Adrenal gland (tissue), 12 donors: ENCODE results near the gene CNKSR3. TPM values are rescaled to one million over a fixed set of nuclear protein-coding genes. Genes with fewer than 3 reads are reported as not detected.

Experiments used
- DNase-seq, 7 donors: peaks; one replicate each; pipeline ENCODE4 v3.0.0-alpha.2; 2019 to 2020
- H3K27ac ChIP-seq, 5 donors: fragments of 200-600 bp; sonication (generic) in 4 of 5; 1 replicate in 3 of 5; 2 replicates in 2 of 5; pipeline versions ENCODE4 v1.5.1 to v1.8.0; 2016 to 2020; ENCODE audit warnings: mild to moderate bottlenecking in 1 of 5
- H3K27me3 ChIP-seq: fragments of 200-600 bp; 2 replicates; pipeline ENCODE4 v1.8.0; 2021
- H3K36me3 ChIP-seq, 2 donors: fragments of 200-600 bp; replicated peaks in 1 of 2; 1 replicate in 1 of 2; 2 replicates in 1 of 2; pipeline versions ENCODE4 v1.5.1 to v1.8.0; 2018 to 2022
- H3K4me1 ChIP-seq, 2 donors: fragments of 200-600 bp; replicated peaks in 1 of 2; 1 replicate in 1 of 2; 2 replicates in 1 of 2; pipeline versions ENCODE4 v1.5.1 to v1.8.0; 2018 to 2021
- H3K4me3 ChIP-seq, 4 donors: fragments of 200-600 bp; sonication (generic) in 3 of 4; one replicate each; pipeline ENCODE4 v1.5.1; 2016 to 2018
- H3K9me3 ChIP-seq, 3 donors: fragments of 200-600 bp; sonication (generic) in 1 of 3; replicated peaks in 1 of 3; 1 replicate in 2 of 3; 2 replicates in 1 of 3; pipeline versions ENCODE4 v1.5.1 to v1.8.0; 2016 to 2021
- POLR2A ChIP-seq, 2 donors: fragments of 450-650 bp; IDR thresholded peaks; one replicate each; pipeline ENCODE4 v1.6.1; 2017; ENCODE audit warnings: antibody characterized with exemption in 2 of 2, mild to moderate bottlenecking in 2 of 2, moderate library complexity in 1 of 2
- WGBS, 4 donors: extraction: QIAGEN DNeasy Blood & Tissue Kit in 2 of 4; methylation state at CpG; one replicate each; pipeline versions ENCODE4 v1.1.5 to v1.1.7; 2013 to 2017; 5-methylcytosine and 5-hydroxymethylcytosine counted together
- intact Hi-C, 2 donors: fragments of 100-400 bp; cut with DNase I; formaldehyde crosslinking; loops; one replicate each; pipeline versions ENCODE4 v1.14.1 to v1.15.0; 2022 to 2023
- polyA plus RNA-seq, 3 donors: library from polyadenylated mRNA; stranded (reverse); fragments of 200-250 nt in 2 of 3; fragments of 350-450 nt in 1 of 3; fragmentation: Illumina TruSeq in 1 of 3; extraction: RNeasy Lipid Tissue Mini Kit (QIAGEN cat#74804) in 1 of 3; gene quantifications; one replicate each; pipeline ENCODE4 v1.2.3, GENCODE V29; 2013 to 2014
- small RNA-seq, 2 donors: library from RNA; depleted of rRNA; stranded (forward); fragments of <200 nt; gene quantifications; one replicate each; pipeline ENCODE3, GENCODE V24; 2016
- total RNA-seq, 9 donors: library from RNA; depleted of rRNA in 4 of 9; stranded (reverse); fragments of >200 nt in 4 of 9; fragments of 120-200 nt in 1 of 9; fragmentation: NEBNext Ultra II Directional in 1 of 9; extraction: Animal tissue kit (Norgen Biotek cat#: 25700) in 1 of 9; gene quantifications; one replicate each; pipeline versions ENCODE4 v1.1.0 to v1.2.4, GENCODE V29; 2013 to 2023
- TF ChIP-seq, protein P1 (sequence below), 6 experiments: fragments of 450-650 bp in 4 of 6; fragments of 200-600 bp in 2 of 6; sonication (generic) in 1 of 6; IDR thresholded peaks; 1 replicate in 5 of 6; 2 replicates in 1 of 6; pipeline versions ENCODE4 v1.5.1 to v1.8.0; 2016 to 2021; ENCODE audit warnings: antibody characterized with exemption in 6 of 6, mild to moderate bottlenecking in 2 of 6, moderate library complexity in 1 of 6
- donor health status: healthy with polysubstance abuse.
- donor health status: Bipolar disorder and iron deficiency.
- donor health status: DM: yes; HTN: yes; CAD: no.
- donor health status: DM: no; HTN: no; CAD: no.
- donor health status: DM: no; HTN: no; CAD: no.
- donor health status: DM: yes; HTN: yes; CAD: no.

The CNKSR3 gene
- total and polyA plus RNA-seq, 12 donors = 1.1 to 10.7 (median 2.5) TPM

DNA sequence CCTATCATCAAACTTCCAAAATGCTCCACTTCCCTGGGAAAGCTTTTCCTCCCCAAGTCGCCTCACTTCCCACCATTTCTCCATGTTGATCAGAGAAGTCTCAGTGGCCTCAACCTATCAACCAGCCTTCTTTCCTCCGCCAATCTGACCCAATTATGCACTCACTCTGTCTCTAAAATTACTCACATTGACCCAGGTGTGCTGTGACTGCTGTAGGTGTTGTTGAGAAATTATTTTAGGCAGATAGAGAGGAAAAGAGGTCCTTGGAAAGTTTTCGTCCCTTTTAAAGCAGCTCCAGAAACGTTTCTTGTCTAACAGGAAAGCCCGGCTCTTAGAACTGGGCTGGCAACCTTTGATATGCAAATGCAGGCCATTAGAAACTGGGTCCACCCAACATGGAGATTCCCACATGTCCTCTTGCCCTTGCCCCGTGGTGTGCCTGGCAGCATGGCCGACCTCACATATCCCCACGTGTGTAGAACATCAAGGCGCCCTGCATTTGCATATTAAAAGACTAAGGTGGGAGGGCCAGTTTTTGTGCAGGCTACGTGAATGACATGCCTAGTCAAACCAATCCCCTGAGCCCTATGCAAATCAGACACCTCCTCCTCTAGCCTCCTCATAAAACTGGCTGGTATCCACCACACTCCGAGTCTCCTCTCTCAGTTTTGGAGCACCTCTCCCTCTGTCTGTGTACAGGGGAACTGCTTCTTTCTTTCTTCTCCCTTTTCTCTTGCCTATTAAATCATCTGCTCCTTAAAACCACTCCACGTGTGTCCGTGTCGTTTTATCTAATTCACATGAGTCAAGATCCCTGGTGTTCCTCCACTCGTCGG, 166.8 kb downstream of the CNKSR3 start:
- Histone ChIP-seq H3K4me1 (no peaks in the 10 kb centered on the region), H3K27ac (no peak overlapping the region), H3K27me3 (no peaks in the 10 kb centered on the region), H3K9me3 (no peaks in the 10 kb centered on the region), H3K4me3 (no peak overlapping the region), H3K36me3 (no peaks in the 10 kb centered on the region)
- peak in 5 of 7 donors; percentile 20 to 59 (median 34) for DNase-seq
- 52 to 57% (median 57%) methylated on average over 16 of the region's 16 CpGs for WGBS, 4 donors
- intact Hi-C loops = no loop called here
- no peak for TF ChIP-seq POLR2A (IDR thresholded peaks at IDR 0.05)
- TF ChIP-seq, protein P1, sequence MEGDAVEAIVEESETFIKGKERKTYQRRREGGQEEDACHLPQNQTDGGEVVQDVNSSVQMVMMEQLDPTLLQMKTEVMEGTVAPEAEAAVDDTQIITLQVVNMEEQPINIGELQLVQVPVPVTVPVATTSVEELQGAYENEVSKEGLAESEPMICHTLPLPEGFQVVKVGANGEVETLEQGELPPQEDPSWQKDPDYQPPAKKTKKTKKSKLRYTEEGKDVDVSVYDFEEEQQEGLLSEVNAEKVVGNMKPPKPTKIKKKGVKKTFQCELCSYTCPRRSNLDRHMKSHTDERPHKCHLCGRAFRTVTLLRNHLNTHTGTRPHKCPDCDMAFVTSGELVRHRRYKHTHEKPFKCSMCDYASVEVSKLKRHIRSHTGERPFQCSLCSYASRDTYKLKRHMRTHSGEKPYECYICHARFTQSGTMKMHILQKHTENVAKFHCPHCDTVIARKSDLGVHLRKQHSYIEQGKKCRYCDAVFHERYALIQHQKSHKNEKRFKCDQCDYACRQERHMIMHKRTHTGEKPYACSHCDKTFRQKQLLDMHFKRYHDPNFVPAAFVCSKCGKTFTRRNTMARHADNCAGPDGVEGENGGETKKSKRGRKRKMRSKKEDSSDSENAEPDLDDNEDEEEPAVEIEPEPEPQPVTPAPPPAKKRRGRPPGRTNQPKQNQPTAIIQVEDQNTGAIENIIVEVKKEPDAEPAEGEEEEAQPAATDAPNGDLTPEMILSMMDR (IDR thresholded peaks at IDR 0.05) = peak in 5 of 6 experiments; percentile 28 to 55 (median 44)

- intact Hi-C loops = no loop called here
- Histone ChIP-seq H3K36me3 (no peaks in the 10 kb centered on the region), H3K9me3 (no peaks in the 10 kb centered on the region), H3K4me3 (no peak overlapping the region), H3K27ac (no peak overlapping the region), H3K27me3 (no peaks in the 10 kb centered on the region), H3K4me1 (no peaks in the 10 kb centered on the region)
- DNase-seq = no peak
- WGBS, 4 donors = 71 to 76% (median 74%) methylated on average over 5 of the region's 5 CpGs
- TF ChIP-seq, protein P1 (IDR thresholded peaks at IDR 0.05) = no peak
Measured at GRCh38 chr6:154341871-154342270, 168.6 kb downstream of the CNKSR3 start.

DNA sequence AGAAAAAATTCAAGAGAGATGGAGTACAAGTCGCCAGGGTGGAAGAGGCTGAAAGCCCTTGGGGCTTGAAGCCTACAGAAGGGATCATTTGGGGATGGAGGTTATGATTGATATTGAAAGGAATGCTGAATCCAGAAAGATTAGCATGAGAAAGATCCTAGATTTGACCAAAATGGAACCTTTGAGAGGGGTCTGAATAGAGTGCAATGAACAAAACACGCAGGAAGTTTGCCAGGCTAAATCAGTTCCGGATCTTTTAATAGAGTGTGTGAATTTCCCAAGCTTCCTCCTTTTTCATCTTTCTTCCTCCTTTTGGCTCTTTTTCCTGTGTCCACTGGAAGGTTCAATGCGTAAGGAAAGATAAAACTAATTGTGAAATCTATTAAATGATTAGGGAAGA, 169.1 kb downstream of the CNKSR3 start:
- H3K27ac ChIP-seq = no peak overlapping the region
- 63 to 75% (median 66%) methylated on average over 4 of the region's 4 CpGs for WGBS, 4 donors
- no peaks in the 10 kb centered on the region for H3K36me3 ChIP-seq
- intact Hi-C loops = no loop called here
- no peak overlapping the region for H3K4me3 ChIP-seq
- TF ChIP-seq, protein P1 (IDR thresholded peaks at IDR 0.05) = no peak
- no peak for TF ChIP-seq POLR2A (IDR thresholded peaks at IDR 0.05)
- DNase-seq = peak in 1 of 7 donors; percentile 10
- H3K4me1 ChIP-seq = no peaks in the 10 kb centered on the region
- H3K27me3 ChIP-seq = no peaks in the 10 kb centered on the region
- H3K9me3 ChIP-seq = no peaks in the 10 kb centered on the region

Small RNAs within 50 kb of the gene (small RNA-seq; reads per million reads assigned to genes)
- 0 reads per million in 2 donors for gene AL357075.2

Other genes starting within 250 kb of the CNKSR3 start
- gene IPCEF1, start 153.9 kb downstream of the CNKSR3 start, total RNA-seq = 1 to 10 TPM in 3 of 9 donors, under 1 TPM in 5, not detected in 1; 0.28 to 1.2 (median 0.87) TPM
- gene IPCEF1, start 153.9 kb downstream of the CNKSR3 start, polyA plus RNA-seq = under 1 TPM; 0.07 to 0.62 (median 0.16) TPM
- gene SCAF8, start 222.7 kb upstream of the CNKSR3 start, total RNA-seq = 10 to 100 TPM; 25.6 to 41.5 (median 39.4) TPM
- gene SCAF8, start 222.7 kb upstream of the CNKSR3 start, polyA plus RNA-seq = 10 to 100 TPM; 13.9 to 31.0 (median 16.2) TPM